Measurements from ENCODE around the gene OSBPL6. TPM values are rescaled to one million over a fixed set of nuclear protein-coding genes. Genes with fewer than 3 reads are reported as not detected.
A peak's percentile ranks its signal among the peaks of the same experiment; 100 is the strongest.
"Not testable (repeated sequence)": the region's sequence is repeated elsewhere in the genome, so short reads cannot be mapped to it uniquely, and the experiment has no call there.

The OSBPL6 gene
- total RNA-seq, 1 donor from 2014 or later = 6.4 TPM

DNA sequence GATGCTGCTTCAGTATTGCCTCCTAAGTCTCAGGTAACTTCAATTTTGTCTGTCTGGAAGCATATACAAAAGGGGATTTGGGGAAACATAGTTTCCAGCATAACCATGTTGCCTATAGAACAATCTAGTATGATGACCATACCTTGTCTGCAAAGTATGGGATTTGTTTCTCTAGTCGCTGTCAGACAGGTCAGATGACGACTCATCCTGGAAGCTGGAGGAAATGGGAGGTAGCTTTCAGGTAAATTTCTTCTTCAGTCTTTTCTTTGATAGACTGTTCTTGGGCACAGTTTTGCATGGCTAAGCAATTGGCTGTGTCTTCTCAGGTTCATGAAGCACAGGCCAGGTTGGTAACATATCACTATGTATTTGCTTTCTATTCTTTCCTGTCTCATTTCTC is 2.8 kb upstream of the OSBPL6 start:
- no peak overlapping the region for H3K4me3 ChIP-seq
- no peak overlapping the region for H3K27ac ChIP-seq (replicated peaks)
- H3K36me3 ChIP-seq = no peaks in the 10 kb centered on the region
- peaks cover 19% of the 10 kb centered on the region for H3K27me3 ChIP-seq (ENCODE audit: low read depth)
- TF ChIP-seq, protein P1, sequence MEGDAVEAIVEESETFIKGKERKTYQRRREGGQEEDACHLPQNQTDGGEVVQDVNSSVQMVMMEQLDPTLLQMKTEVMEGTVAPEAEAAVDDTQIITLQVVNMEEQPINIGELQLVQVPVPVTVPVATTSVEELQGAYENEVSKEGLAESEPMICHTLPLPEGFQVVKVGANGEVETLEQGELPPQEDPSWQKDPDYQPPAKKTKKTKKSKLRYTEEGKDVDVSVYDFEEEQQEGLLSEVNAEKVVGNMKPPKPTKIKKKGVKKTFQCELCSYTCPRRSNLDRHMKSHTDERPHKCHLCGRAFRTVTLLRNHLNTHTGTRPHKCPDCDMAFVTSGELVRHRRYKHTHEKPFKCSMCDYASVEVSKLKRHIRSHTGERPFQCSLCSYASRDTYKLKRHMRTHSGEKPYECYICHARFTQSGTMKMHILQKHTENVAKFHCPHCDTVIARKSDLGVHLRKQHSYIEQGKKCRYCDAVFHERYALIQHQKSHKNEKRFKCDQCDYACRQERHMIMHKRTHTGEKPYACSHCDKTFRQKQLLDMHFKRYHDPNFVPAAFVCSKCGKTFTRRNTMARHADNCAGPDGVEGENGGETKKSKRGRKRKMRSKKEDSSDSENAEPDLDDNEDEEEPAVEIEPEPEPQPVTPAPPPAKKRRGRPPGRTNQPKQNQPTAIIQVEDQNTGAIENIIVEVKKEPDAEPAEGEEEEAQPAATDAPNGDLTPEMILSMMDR (IDR thresholded peaks at IDR 0.05; ENCODE audit: borderline replicate concordance) = no peak
- H3K9me3 ChIP-seq (replicated peaks) = no peaks in the 10 kb centered on the region
- intact Hi-C loops (cut with micrococcal nuclease) = loop anchor here (10.0 kb wide), 1 partner anchor 83 kb away; no protein-coding TSS in a partner anchor
- no peak for DNase-seq
- peaks cover 38% of the 10 kb centered on the region for H3K4me1 ChIP-seq

DNA sequence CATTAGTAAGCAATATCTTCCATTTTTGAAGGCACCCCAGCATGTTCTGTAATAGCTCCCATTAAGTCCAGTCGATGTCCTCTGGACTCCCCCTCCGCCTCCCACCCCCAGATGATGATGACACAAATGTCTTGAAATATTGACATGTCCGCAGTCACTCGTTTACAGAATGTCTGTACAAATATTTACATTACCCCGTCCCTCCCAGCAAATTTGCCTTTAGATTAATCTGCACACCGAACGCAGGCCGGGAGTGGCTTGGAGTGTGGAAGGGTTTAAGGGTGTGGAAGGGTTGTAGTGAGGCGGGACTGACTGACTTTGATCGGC is 853 bp upstream of the OSBPL6 start:
- intact Hi-C loops (cut with micrococcal nuclease) = loop anchor here (10.0 kb wide), 1 partner anchor 81 kb away; no protein-coding TSS in a partner anchor
- Histone ChIP-seq H3K4me1 (peaks cover 38% of the 10 kb centered on the region), H3K27ac (replicated peaks) (peak overlapping the region; percentile 93), H3K27me3 (ENCODE audit: low read depth) (peaks cover 19% of the 10 kb centered on the region), H3K9me3 (replicated peaks) (no peaks in the 10 kb centered on the region), H3K36me3 (no peaks in the 10 kb centered on the region), H3K4me3 (peak overlapping the region; percentile 96)
- TF ChIP-seq, protein P1 (IDR thresholded peaks at IDR 0.05; ENCODE audit: borderline replicate concordance) = no peak
- DNase-seq = no peak

DNA sequence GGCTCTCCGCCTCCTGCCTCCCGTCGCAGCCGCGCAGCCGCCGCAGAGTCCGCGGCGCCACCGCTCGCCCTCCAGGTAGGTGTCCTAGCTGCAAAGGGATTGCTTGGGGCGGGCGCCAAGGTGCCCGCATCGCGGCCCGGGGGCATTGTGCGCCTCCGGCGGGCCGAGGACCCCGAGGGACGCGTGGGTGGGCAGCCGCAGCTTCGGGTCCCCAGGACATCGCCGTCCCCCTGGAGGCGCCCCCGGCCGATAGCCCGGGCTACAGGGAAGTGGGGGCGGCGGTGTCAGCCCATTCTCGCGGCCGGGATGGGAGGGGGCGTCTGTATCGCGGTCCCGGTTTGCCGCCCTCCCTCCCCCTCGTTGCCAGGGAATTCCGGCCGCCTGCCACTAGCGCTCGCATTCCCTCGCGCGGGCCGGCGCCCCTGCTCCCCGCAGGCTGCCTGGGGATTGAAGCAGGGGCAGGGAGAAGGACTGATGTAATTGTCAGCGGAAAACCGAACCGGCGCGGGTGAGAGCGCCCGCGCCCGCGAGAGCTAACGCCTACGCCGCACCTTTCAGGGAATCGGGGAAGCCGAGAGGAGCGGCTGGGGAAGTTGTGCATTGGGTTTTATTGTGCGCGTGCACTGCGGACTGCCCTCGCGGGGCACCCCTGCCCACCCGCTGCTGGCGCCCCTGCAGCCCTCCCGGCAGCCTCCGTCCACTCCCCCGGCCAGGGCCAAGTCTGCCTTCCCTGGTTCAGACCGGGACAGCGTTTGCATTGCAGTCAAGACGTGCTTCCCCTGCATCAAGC is 483 bp downstream of the OSBPL6 start:
- intact Hi-C loops (cut with micrococcal nuclease) = loop anchor here (10.0 kb wide), 1 partner anchor 80 kb away; no protein-coding TSS in a partner anchor

DNA sequence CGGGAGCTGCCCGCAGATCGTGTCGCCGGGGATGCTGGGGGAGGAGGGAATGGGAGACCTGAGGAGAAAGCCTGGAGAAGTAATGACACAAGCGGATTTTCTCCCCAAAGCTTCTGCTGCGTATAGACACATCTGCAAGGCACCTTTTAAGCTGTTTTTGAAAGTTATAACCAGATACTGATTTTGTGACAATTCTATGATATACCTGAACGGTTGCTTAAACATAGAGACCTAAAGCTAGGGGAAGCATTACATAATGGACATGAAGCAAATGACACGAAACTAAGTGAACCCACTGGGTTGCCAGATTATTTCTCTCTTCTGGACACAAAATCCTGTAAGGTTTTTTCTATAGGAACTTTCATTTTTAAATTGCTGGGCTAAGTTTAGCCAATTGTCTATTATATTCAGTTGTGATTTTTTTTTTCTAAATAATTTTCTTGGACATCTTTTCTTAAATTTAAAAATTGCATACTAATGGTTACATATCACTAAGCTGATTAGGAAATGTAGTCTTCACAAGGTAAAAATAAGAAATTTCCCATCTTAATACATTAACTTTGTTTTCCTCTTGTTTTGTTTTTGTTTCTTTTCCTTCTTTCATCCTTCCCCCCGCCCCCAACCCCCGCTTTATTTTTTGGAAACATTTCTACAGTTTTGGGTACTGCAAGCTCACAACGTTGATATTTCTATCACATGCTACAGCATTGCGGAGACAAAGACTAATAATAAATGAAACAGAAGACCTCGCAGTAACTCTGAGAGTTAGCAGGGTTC is 1.3 kb downstream of the OSBPL6 start:
- Histone ChIP-seq H3K27me3 (ENCODE audit: low read depth) (peaks cover 19% of the 10 kb centered on the region), H3K27ac (replicated peaks) (peak overlapping the region; percentile 93), H3K4me3 (peak overlapping the region; percentile 96), H3K4me1 (peaks cover 37% of the 10 kb centered on the region), H3K36me3 (no peaks in the 10 kb centered on the region), H3K9me3 (replicated peaks) (no peaks in the 10 kb centered on the region)
- intact Hi-C loops (cut with micrococcal nuclease) = loop anchor here (10.0 kb wide), 1 partner anchor 79 kb away; no protein-coding TSS in a partner anchor
- TF ChIP-seq, protein P1 (IDR thresholded peaks at IDR 0.05; ENCODE audit: borderline replicate concordance) = no peak
- DNase-seq = no peak

More for the DNA sequence above, 483 bp downstream of the OSBPL6 start:
- DNase-seq = peak; percentile 39
- H3K4me3 ChIP-seq = peak overlapping the region; percentile 96
- peaks cover 19% of the 10 kb centered on the region for H3K27me3 ChIP-seq (ENCODE audit: low read depth)
- no peaks in the 10 kb centered on the region for H3K9me3 ChIP-seq (replicated peaks)
- H3K27ac ChIP-seq (replicated peaks) = peak overlapping the region; percentile 93
- peaks cover 38% of the 10 kb centered on the region for H3K4me1 ChIP-seq
- no peaks in the 10 kb centered on the region for H3K36me3 ChIP-seq
- TF ChIP-seq, protein P1 (IDR thresholded peaks at IDR 0.05; ENCODE audit: borderline replicate concordance) = peak; percentile 6

DNA sequence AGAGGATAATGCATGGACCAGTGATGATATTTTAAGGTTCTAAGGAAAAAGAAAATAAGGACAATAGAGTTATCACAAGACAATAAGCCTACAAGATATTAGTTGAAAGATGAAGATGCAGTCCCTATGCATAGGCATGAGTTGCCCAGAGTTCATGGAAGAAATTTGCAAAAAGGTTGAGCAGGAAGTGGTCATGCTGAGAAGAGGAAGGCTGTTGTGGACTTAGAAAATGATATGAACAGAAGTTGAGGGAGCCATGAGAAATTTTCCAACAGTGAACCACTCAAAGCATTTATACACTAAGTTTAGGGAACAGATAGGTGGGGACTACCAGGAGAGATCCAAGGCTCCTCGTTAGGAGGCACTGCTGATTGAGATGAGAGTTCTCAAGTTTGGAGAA is 3.5 kb downstream of the OSBPL6 start:
- no peak for DNase-seq
- no peak overlapping the region for H3K27ac ChIP-seq (replicated peaks)
- H3K4me3 ChIP-seq = no peak overlapping the region

DNA sequence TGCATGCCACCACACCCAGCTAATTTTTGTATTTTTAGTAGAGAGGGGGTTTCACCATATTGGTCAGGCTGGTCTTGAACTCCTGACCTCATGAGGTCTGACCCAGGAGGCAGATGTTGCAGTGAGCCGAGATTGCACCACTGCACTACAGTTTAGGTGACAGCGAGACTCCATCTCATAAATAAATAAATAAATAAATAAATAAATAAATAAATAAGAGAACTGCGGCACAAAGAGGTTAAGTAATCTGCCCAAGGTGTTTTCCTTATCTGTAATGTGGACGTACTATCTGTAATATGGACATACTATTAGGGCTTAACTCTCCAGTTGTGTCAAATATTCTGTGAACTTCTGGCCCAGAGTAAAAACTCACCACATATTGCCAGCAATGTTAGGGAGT is 4.1 kb downstream of the OSBPL6 start:
- H3K4me3 ChIP-seq; H3K9me3 ChIP-seq (replicated peaks); H3K27ac ChIP-seq (replicated peaks); H3K27me3 ChIP-seq (ENCODE audit: low read depth); H3K36me3 ChIP-seq; DNase-seq: not testable (repeated sequence)
- intact Hi-C loops (cut with micrococcal nuclease) = loop anchor here (10.0 kb wide), 1 partner anchor 76 kb away; no protein-coding TSS in a partner anchor
- peaks cover 26% of the 10 kb centered on the region for H3K4me1 ChIP-seq

More for the DNA sequence above, 3.5 kb downstream of the OSBPL6 start:
- TF ChIP-seq, protein P1 (IDR thresholded peaks at IDR 0.05; ENCODE audit: borderline replicate concordance) = no peak
- H3K36me3 ChIP-seq = no peaks in the 10 kb centered on the region
- H3K27me3 ChIP-seq (ENCODE audit: low read depth) = peaks cover 14% of the 10 kb centered on the region
- H3K9me3 ChIP-seq (replicated peaks) = no peaks in the 10 kb centered on the region
- intact Hi-C loops (cut with micrococcal nuclease) = loop anchor here (10.0 kb wide), 1 partner anchor 77 kb away; no protein-coding TSS in a partner anchor
- peaks cover 30% of the 10 kb centered on the region for H3K4me1 ChIP-seq
